ENCODE results near the gene FYCO1. TPM values are rescaled to one million over a fixed set of nuclear protein-coding genes. Genes with fewer than 3 reads are reported as not detected.
A peak's percentile ranks its signal among the peaks of the same experiment; 100 is the strongest.

FYCO1 gene
- total RNA-seq, 1 donor from 2014 or later = 16.2 TPM

GRCh38 chr3:45985532-45986302, 9.9 kb downstream of the FYCO1 start:
- peak; percentile 27 for ATAC-seq
- DNase-seq (ENCODE audit: low spot score) = no peak

- DNase-seq (ENCODE audit: low spot score) (no peak), ATAC-seq (peak; percentile 3)
These were observed 11.0 kb downstream of the FYCO1 start for GRCh38 chr3:45984331-45985312.

GRCh38 chr3:45983770-45984169, 11.9 kb downstream of the FYCO1 start:
- DNase-seq (ENCODE audit: low spot score) = no peak
- ATAC-seq = no peak

GRCh38 chr3:45981346-45982074, 14.1 kb downstream of the FYCO1 start:
- ATAC-seq (no peak), DNase-seq (ENCODE audit: low spot score) (no peak)

- ATAC-seq (no peak), DNase-seq (ENCODE audit: low spot score) (no peak)
These were observed 14.8 kb downstream of the FYCO1 start for GRCh38 chr3:45980819-45981218.

GRCh38 chr3:45980229-45980813, 15.3 kb downstream of the FYCO1 start:
- DNase-seq (ENCODE audit: low spot score) (no peak), ATAC-seq (no peak)

GRCh38 chr3:45979378-45979777, 16.2 kb downstream of the FYCO1 start:
- ATAC-seq (no peak), DNase-seq (ENCODE audit: low spot score) (no peak)

- ATAC-seq (no peak), DNase-seq (ENCODE audit: low spot score) (no peak)
These were observed 17.4 kb downstream of the FYCO1 start for GRCh38 chr3:45978006-45978761.

GRCh38 chr3:45976191-45977091, 19.2 kb downstream of the FYCO1 start:
- ATAC-seq (no peak), DNase-seq (ENCODE audit: low spot score) (no peak)

GRCh38 chr3:45975686-45976085, 19.9 kb downstream of the FYCO1 start:
- DNase-seq (ENCODE audit: low spot score) (no peak), ATAC-seq (no peak)

- DNase-seq (ENCODE audit: low spot score) (no peak), ATAC-seq (no peak)
These were observed 20.9 kb downstream of the FYCO1 start for GRCh38 chr3:45974686-45975085.

GRCh38 chr3:45972534-45973402, 22.9 kb downstream of the FYCO1 start:
- DNase-seq (ENCODE audit: low spot score) = no peak
- ATAC-seq = peak; percentile 22

- ATAC-seq (no peak), DNase-seq (ENCODE audit: low spot score) (no peak)
These were observed 25.7 kb downstream of the FYCO1 start for GRCh38 chr3:45969953-45970352.

GRCh38 chr3:45969116-45969515, 26.5 kb downstream of the FYCO1 start:
- DNase-seq (ENCODE audit: low spot score) (no peak), ATAC-seq (no peak)

- DNase-seq (ENCODE audit: low spot score) (no peak), ATAC-seq (no peak)
These were observed 26.9 kb downstream of the FYCO1 start for GRCh38 chr3:45968706-45969105.

- DNase-seq (ENCODE audit: low spot score) (no peak), ATAC-seq (no peak)
These were observed 27.5 kb downstream of the FYCO1 start for GRCh38 chr3:45968149-45968548.

GRCh38 chr3:45967724-45968123, 27.9 kb downstream of the FYCO1 start:
- DNase-seq (ENCODE audit: low spot score) (no peak), ATAC-seq (no peak)
